Activated T-cell treated with anti-CD3 and anti-CD28 coated beads, Interleukin-2, amount 50 U/mL, for 48 hours (primary cell): ENCODE results near the gene TCEANC2.
"Not testable (repeated sequence)": the region's sequence is repeated elsewhere in the genome, so short reads cannot be mapped to it uniquely, and the experiment has no call there.

ENCODE experiments used
- DNase-seq, 2 experiments: peaks; one replicate each; pipeline ENCODE4 v3.0.0-alpha.2; 2020

TCEANC2 gene

GRCh38 chr1:54028306-54029251 lies 24.8 kb upstream of the TCEANC2 start:
- DNase-seq: peak in 1 of 2 experiments; percentile 3

- no peak for DNase-seq
Observed at GRCh38 chr1:54037476-54037875, 15.9 kb upstream of the TCEANC2 start.

GRCh38 chr1:54041806-54042205 lies 11.6 kb upstream of the TCEANC2 start:
- no peak for DNase-seq

GRCh38 chr1:54045496-54045895 lies 7.9 kb upstream of the TCEANC2 start:
- no peak for DNase-seq

GRCh38 chr1:54046671-54047383 lies 6.6 kb upstream of the TCEANC2 start:
- DNase-seq: no peak

- no peak for DNase-seq
Observed at GRCh38 chr1:54047384-54048305, 5.8 kb upstream of the TCEANC2 start.

- not testable (repeated sequence) for DNase-seq
Observed at GRCh38 chr1:54050435-54050834, 3.0 kb upstream of the TCEANC2 start.

GRCh38 chr1:54051933-54052430 lies 1.4 kb upstream of the TCEANC2 start:
- no peak for DNase-seq

- DNase-seq: peak in 1 of 2 experiments; percentile 58
Observed at GRCh38 chr1:54052431-54052933, 926 bp upstream of the TCEANC2 start.

GRCh38 chr1:54053745-54054437 lies 483 bp downstream of the TCEANC2 start:
- no peak for DNase-seq

- DNase-seq: no peak
Observed at GRCh38 chr1:54054438-54054749, 986 bp downstream of the TCEANC2 start.

- DNase-seq: no peak
Observed at GRCh38 chr1:54064299-54064698, 10.9 kb downstream of the TCEANC2 start.

- no peak for DNase-seq
Observed at GRCh38 chr1:54069791-54070170, 16.4 kb downstream of the TCEANC2 start.

- DNase-seq: no peak
Observed at GRCh38 chr1:54070171-54070837, 16.9 kb downstream of the TCEANC2 start.

GRCh38 chr1:54077359-54077758 lies 24.0 kb downstream of the TCEANC2 start:
- no peak for DNase-seq

- no peak for DNase-seq
Observed at GRCh38 chr1:54080598-54081049, 27.2 kb downstream of the TCEANC2 start.

GRCh38 chr1:54081306-54082270 lies 28.2 kb downstream of the TCEANC2 start:
- peak; percentile 73 to 76 for DNase-seq

- no peak for DNase-seq
Observed at GRCh38 chr1:54084794-54085193, 31.4 kb downstream of the TCEANC2 start.

GRCh38 chr1:54086754-54087153 lies 33.3 kb downstream of the TCEANC2 start:
- DNase-seq: no peak

GRCh38 chr1:54088385-54088784 lies 35.0 kb downstream of the TCEANC2 start:
- no peak for DNase-seq
